Hematopoietic multipotent progenitor cell treated with erythropoietin and hydrocortisone succinate and interleukin-3 and kit ligand, for 8 days (in vitro differentiated cells): ENCODE measurements around the gene CEPT1.
"Not testable (repeated sequence)": the region's sequence is repeated elsewhere in the genome, so short reads cannot be mapped to it uniquely, and the experiment has no call there.

Source experiments
- DNase-seq: peaks from one replicate; pipeline ENCODE4 v3.0.0-alpha.2; 2015

CEPT1 gene

GRCh38 chr1:111139956-111140679 lies at the start of gene CEPT1, which contains the start of gene DRAM2:
CEPT1 (plus strand) TSS chr1:111140223; CDS start chr1:111147715, 7,492 bp downstream.
DRAM2 (minus strand) TSS chr1:111140093; CDS start chr1:111131554, 8,539 bp downstream.
- DNase-seq = peak; percentile 94

GRCh38 chr1:111095421-111095820 lies 44.6 kb upstream of the CEPT1 start:
- not testable (repeated sequence) for DNase-seq

GRCh38 chr1:111097356-111098099 lies 42.5 kb upstream of the CEPT1 start:
- no peak for DNase-seq

GRCh38 chr1:111099289-111099688 lies 40.7 kb upstream of the CEPT1 start:
- no peak for DNase-seq

GRCh38 chr1:111101854-111102642 lies 38.0 kb upstream of the CEPT1 start:
- DNase-seq = no peak

GRCh38 chr1:111104981-111105380 lies 35.0 kb upstream of the CEPT1 start:
- DNase-seq = no peak

GRCh38 chr1:111110197-111110899 lies 29.7 kb upstream of the CEPT1 start:
- no peak for DNase-seq

GRCh38 chr1:111116496-111116895 lies 23.5 kb upstream of the CEPT1 start:
- DNase-seq = no peak

GRCh38 chr1:111126354-111126753 lies 13.7 kb upstream of the CEPT1 start:
- no peak for DNase-seq

GRCh38 chr1:111127923-111128643 lies 11.9 kb upstream of the CEPT1 start:
- DNase-seq = no peak

GRCh38 chr1:111129376-111129775 lies 10.6 kb upstream of the CEPT1 start:
- no peak for DNase-seq

GRCh38 chr1:111131693-111132092 lies 8.3 kb upstream of the CEPT1 start:
- no peak for DNase-seq

- no peak for DNase-seq
These were observed 6.2 kb upstream of the CEPT1 start for GRCh38 chr1:111133866-111134265.

GRCh38 chr1:111139324-111139955 lies 583 bp upstream of the CEPT1 start:
- peak; percentile 55 for DNase-seq

GRCh38 chr1:111140680-111140967 lies 601 bp downstream of the CEPT1 start:
- DNase-seq = peak; percentile 67

- no peak for DNase-seq
These were observed 1.5 kb downstream of the CEPT1 start for GRCh38 chr1:111141245-111142220.

- peak; percentile 48 for DNase-seq
These were observed 2.4 kb downstream of the CEPT1 start for GRCh38 chr1:111142356-111142975.

GRCh38 chr1:111145542-111145941 lies 5.5 kb downstream of the CEPT1 start:
- DNase-seq = no peak

GRCh38 chr1:111145963-111146768 lies 6.1 kb downstream of the CEPT1 start:
- DNase-seq = no peak
